IMR-90 (cell line): ENCODE measurements around the gene GNAO1.

Source experiments
- CTCF ChIP-seq: conservative IDR thresholded peaks from 2 replicates; pipeline ENCODE4 v1.5.1; 2012; ENCODE audit warnings: mild to moderate bottlenecking, low read depth, low read length, improper control_type of control experiment
- POLR2A ChIP-seq: IDR thresholded peaks from 2 replicates; pipeline ENCODE4 v1.6.1; 2012; ENCODE audit warnings: mild to moderate bottlenecking, low read depth, low read length

DNA sequence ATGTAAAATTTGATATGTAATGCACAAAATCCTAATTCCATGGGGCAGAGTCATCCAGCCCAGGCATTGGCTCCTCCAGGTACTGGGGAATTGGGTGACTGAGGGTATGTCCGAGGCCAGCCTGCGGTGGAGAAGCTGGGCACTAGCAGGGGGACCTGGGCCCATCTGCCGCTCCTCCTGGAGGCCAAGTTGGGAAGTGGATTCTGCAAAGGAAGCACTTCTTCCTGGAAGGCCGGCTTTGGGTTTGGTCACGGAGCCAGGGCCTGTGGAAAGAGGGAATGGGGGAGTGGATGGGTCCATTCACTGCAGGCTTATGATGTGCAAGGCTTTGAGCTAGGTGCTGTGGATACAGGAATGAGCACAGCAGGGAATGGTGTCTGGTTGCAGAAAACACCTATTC, 85.8 kb downstream of the GNAO1 start:
- TF ChIP-seq CTCF = no peak
- TF ChIP-seq POLR2A = no peak
